HG02938 (cell line): ENCODE results near the gene MID1IP1.

Experiments
- ATAC-seq: cut with Tn5 transposase; IDR thresholded peaks from one replicate; pipeline ENCODE4 v1.9.1; 2021; ENCODE audit warnings: mild to moderate bottlenecking, moderate library complexity; ENCODE audit not compliant: unreplicated experiment

The MID1IP1 gene, protein sequence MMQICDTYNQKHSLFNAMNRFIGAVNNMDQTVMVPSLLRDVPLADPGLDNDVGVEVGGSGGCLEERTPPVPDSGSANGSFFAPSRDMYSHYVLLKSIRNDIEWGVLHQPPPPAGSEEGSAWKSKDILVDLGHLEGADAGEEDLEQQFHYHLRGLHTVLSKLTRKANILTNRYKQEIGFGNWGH

DNA sequence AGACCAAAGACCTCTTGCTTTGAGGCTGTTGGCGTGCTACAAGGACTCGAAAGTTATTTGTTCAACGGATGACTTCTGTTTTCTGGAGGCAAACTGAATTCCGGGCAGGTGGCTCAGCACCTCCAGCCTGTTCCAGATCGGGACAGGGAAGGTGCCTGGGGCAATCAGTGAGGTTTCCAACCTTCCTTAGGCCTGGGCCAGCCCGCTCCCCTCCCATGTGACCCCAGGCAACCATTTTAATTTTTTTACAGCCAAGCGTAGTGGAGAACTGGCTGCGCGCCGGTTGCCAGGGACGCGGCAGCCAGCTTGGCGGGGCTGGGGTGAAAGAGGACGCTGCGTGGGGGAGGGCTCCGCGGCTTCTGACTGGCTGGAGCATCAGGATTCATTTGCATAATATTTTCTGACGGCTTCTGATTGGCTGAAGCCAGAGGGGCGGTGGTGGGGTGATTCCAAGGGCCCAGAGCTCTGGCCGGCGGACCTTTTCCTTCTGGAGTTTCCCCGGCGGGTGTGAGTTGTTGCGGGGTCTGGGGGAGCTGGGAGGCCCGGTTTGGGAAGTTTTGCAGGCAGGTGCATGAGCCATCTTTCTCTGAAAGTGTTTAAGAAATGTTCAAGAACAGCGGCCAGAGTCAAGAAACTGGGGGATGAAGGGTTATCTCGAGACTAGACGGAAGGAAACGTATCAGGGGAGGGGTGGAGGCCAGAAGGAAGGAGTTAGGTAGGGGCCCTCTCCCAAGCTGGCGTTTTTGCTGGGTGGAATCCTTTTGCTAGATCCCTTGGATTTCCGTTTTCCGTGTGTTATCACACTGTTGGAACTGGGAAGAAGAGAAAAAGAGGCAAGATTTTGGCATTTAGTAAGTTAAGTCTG lies at the start of gene MID1IP1:
MID1IP1 (plus strand) TSS at position 479 of the 865 bp plus-strand sequence. CDS start 3,488 bp downstream, outside the sequence.
- ATAC-seq: peak; percentile 39

DNA sequence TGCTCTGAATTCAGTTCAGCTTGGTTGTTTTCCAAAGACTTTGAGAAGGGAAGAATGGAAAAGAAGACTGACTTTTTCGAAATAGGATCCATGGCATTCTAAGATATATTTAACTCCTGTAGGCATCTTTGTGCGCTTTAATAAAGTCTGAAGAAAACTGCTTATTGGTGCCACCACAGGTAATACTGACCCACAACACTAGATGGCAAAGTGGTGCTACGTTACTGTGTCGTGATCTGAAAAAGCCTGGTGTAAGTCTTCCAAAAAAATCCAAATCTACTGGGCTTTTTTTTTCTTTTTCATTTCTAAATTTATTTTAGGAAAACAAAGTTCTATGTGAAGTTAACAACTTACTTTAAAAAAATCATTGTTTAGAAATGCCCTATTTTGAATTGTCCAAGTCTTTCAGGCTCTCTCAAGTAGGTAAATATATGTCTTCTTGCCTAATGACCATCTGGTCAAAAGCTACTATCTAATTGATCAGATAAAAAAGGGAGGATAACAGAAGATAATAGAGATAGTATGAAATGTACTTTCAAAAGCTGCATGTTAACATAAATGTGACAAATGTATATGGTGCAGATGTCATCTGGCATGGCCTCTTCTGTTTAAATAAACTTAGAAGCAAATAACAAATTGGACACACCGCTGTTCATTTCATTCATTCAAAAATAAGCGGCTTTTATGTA lies 47.0 kb upstream of the MID1IP1 start:
- ATAC-seq: peak; percentile 47

DNA sequence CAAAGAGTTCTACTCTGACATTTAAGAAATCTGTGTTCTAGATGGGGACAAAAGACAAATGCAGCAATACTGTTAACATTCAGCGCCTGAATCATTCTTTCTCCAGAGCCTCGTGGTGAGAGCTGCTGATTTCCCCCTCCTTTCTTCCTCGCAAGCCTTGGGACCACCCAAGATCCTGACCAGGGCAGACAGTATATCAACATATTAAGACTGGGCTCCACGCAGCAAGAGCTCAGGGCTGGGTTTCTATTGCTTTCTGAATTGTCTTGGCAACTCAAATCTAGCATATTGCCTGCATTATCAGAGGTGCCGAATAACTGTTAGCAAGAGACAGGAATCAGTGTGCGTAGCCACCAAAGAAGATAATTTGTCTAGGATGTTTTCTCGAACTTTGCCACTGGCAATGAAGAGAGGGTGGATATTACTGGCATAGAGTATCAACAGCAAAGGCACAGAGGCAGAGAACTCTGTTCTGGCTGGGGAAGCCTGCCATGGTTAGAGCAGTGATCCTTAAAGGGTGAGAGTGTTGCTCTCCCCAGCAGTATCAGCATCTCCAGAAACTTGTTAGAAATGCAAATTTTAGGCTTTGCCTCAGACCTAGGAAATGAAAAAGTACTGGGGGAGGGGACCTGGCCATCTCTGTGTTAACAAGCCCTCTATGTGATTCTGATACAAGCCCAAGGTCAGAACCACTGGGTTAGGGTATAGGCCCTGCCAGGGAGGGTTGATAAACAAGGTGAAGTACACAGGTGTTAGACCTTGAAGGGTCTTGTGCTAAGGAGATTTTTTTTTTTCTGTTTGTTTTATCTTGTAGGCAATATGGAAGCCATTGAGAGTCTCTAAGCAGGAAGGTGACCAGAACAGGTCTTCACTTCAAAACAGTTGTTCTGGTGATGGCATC lies 46.2 kb upstream of the MID1IP1 start:
- ATAC-seq: no peak

DNA sequence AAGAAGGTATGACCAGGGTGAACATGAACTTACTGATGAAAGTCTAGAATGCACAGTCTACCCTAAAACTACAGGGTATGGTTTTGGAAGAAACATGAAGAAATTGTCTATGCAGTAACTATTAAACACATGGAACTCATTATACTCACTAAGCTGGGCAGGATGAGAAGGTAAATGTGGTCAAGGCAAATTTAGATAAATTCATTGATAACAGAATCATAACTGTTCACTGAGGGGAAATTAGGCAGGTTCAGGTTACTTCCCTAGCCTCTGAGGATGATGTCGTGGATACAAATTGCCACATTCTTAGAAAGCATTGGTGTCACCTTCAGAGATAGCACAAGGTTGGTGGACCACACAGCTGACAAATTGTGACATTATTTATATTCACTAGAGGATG lies 40.4 kb upstream of the MID1IP1 start:
- ATAC-seq: no peak

DNA sequence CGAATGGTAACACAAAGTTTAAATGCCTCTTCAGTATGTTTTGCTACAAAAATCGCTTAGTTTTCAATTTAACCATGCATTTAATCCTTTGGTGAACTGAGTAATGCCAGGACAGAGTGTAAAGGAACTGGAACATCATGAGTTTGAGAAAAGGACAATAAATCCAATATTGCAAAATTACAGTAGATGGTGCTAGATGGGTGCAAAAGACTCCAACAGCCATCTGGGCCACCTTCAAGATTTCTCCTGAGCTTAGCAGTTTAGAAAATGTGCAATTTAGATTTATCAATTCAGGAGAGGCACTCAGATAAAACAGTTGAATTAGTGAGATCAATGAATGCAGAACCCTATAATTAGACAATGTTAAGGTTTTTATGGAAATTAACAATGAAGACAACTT lies 33.2 kb upstream of the MID1IP1 start:
- ATAC-seq: no peak

DNA sequence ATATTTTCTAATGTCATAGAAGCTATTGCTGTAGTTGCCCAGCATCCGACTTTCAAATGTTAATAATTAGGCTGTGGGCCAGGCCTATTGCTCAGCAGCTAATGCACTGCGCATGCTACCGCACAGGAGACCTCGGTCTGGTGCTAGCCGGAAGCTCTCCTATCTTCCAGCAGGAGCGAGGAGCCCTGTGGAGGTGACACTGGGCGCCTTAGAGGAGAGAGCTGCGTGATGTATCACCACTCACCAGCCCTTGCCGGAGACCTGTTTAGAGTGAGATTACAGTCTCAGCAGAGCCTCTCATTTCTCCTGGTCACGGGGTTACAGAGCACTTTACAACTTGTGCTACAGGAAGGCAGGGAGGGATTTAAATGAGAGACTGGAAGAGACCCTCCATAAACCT lies 31.1 kb upstream of the MID1IP1 start:
- no peak for ATAC-seq

DNA sequence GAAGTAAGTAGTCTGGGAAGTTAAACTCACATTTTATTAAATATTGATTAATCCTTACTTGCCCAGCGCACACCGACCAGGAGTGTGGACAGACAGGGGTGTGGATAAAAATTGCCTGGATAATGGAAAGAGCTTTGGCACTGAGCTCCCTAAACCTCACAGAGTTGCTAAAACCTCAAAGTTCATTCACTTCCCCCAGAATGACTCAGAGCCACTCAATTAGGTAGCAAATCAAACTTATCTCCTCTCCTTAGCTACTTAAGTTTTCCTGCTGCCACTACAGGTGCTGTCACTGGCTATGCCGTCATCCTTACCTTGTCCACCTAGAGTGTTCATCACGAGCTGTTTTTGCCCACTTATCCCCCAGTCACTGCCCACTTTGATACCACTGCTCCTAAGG lies 27.0 kb upstream of the MID1IP1 start:
- no peak for ATAC-seq

DNA sequence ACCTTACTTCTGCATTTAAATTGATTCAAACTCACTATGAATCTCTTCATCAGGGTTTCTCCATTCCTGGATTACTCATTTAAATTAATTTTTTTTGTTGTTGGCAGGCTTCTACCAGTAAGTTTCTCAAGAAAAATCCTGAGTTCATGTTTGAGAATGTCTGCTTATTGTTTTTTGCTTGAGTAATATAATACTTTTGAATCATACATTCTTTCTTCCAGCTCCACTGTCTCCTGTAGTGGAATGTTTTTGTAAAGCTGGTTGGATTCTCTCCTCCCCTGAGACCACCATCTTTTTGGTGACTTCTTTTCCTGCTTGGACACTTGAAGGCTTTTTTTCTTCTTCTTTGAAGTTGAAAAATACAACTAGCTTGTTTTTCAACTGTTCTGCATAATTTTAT lies 4.3 kb upstream of the MID1IP1 start:
- ATAC-seq: no peak

DNA sequence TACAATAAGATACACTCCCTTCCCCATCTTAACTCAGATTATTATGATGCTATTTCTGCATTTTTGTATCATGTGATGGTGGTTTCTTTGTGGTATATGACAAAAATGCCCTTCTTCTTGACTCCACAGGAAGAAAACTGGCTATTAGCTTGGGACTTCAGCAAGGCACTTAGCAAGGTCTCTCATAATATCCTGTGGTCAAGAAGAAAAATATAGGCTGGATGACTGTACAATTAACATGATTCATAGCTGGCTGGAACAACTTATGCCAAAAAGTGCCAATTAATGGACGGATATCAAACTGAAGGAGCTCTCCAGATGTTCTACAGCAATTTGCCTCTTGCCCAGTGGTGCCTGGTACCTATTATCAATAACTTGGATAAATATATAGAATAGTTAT lies 2.3 kb upstream of the MID1IP1 start:
- no peak for ATAC-seq

DNA sequence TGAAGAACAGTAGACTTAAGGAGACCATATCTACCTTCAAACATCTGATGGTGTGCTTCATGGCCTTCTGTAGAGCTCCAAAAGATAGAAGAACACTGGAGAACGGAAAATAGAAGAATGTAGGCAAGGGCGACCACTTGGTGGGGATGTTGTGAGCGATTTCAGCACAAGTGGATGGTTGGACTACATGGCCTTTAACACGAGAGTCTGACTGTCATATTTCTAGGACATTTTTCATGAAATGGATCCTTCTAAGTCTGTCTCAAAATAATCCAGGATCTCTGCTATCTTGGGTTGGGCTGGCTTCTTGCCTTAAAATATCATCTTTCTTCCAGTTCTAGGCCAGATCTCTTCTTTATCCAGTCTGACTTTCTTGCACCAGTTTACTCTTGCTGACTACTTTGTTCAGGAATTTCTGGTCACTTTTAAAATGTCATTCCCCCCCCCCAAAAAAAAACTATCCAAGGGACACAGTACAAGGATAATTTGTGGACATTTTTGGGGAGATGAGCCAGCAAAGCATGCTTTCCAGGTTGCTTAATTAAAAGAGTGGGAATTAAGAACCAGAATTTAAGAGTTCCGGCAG lies 1.2 kb upstream of the MID1IP1 start:
- no peak for ATAC-seq

DNA sequence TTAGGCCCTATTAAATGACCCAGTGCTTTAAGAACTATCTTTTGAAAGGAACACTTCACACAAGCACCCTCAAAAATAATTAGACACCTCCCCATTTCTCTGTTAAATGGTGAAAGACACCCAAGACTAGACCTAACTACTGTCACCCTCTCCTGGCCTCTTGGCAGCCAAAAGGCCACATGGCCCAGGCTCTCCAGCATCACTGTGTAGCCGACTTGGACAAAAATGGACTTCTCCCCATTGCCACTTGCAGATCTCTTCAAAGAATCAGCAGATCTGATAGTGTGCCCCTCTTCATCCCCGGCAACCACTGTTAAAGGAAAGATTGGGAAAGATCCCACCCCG lies 2.0 kb downstream of the MID1IP1 start:
- ATAC-seq: no peak

DNA sequence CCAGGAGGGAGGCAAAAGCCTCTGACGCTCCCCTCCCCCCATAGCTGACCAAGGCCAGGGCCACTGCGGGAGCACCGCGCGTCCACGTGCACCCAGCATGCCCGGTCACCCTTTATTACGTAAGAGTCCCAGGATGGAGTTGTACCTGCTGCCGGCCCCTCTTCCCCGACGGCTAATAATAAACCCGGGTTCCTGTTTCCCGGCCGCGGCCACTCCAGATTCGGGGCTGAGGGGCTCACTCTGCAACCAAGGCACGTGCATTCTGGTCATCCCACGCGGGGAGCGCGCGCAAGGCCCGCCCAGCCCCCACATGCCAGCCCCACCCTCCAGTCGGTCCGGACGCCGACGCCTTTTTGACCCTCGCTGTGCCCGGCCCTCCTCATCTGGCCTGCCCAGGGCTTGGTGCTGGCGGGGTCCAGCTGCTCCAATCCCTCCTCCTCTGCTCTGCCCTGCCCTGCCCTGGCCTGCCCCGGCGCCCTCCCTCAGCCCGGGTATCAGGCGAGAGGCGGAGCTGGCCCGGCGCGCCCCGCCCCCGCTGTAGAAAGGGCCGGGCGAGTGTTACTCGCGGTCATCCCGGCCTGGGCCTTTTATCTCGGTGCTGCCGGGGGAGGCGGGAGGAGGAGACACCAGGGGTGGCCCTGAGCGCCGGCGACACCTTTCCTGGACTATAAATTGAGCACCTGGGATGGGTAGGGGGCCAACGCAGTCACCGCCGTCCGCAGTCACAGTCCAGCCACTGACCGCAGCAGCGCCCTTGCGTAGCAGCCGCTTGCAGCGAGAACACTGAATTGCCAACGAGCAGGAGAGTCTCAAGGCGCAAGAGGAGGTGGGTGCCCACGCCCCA lies 2.6 kb downstream of the MID1IP1 start:
- ATAC-seq: peak; percentile 44

DNA sequence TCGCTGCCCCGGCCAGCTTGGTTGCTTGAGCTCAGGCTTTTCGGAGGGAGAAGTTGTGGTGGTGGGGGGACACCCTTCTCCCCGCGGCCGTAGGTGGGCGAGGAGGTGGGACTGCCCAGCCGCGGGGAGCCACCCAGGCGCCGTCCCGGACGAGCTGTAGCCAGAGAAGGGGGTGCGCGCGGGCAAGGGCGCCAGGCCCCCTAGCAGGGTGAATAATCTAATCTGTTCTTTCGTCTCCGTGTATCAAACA lies 3.1 kb downstream of the MID1IP1 start:
- no peak for ATAC-seq

DNA sequence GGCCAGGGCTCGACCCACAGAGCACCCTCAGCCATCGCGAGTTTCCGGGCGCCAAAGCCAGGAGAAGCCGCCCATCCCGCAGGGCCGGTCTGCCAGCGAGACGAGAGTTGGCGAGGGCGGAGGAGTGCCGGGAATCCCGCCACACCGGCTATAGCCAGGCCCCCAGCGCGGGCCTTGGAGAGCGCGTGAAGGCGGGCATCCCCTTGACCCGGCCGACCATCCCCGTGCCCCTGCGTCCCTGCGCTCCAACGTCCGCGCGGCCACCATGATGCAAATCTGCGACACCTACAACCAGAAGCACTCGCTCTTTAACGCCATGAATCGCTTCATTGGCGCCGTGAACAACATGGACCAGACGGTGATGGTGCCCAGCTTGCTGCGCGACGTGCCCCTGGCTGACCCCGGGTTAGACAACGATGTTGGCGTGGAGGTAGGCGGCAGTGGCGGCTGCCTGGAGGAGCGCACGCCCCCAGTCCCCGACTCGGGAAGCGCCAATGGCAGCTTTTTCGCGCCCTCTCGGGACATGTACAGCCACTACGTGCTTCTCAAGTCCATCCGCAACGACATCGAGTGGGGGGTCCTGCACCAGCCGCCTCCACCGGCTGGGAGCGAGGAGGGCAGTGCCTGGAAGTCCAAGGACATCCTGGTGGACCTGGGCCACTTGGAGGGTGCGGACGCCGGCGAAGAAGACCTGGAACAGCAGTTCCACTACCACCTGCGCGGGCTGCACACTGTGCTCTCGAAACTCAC lies 3.6 kb downstream of the MID1IP1 start:
- no peak for ATAC-seq

DNA sequence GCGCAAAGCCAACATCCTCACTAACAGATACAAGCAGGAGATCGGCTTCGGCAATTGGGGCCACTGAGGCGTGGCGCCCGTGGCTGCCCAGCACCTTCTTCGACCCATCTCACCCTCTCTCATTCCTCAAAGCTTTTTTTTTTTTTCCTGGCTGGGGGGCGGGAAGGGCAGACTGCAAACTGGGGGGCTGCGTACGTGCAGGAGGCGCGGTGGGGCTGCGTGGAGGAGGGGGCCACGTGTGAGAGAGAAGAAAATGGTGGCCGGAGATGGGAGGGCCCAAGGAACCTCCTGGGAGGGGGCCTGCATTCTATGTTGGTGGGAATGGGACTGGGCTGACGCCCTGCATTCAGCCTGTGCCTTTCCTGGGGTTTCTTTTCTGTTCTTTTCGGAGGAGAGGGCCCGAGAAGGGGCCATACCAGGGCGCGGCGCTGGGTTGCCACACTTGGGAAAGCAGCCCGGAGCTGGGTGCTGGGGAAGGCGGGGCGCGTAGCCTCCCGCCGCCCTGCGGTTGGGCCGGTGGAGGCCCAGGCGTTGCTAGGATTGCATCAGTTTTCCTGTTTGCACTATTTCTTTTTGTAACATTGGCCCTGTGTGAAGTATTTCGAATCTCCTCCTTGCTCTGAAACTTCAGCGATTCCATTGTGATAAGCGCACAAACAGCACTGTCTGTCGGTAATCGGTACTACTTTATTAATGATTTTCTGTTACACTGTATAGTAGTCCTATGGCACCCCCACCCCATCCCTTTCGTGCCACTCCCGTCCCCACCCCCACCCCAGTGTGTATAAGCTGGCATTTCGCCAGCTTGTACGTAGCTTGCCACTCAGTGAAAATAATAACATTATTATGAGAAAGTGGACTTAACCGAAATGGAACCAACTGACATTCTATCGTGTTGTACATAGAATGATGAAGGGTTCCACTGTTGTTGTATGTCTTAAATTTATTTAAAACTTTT lies 4.5 kb downstream of the MID1IP1 start:
- ATAC-seq: no peak

DNA sequence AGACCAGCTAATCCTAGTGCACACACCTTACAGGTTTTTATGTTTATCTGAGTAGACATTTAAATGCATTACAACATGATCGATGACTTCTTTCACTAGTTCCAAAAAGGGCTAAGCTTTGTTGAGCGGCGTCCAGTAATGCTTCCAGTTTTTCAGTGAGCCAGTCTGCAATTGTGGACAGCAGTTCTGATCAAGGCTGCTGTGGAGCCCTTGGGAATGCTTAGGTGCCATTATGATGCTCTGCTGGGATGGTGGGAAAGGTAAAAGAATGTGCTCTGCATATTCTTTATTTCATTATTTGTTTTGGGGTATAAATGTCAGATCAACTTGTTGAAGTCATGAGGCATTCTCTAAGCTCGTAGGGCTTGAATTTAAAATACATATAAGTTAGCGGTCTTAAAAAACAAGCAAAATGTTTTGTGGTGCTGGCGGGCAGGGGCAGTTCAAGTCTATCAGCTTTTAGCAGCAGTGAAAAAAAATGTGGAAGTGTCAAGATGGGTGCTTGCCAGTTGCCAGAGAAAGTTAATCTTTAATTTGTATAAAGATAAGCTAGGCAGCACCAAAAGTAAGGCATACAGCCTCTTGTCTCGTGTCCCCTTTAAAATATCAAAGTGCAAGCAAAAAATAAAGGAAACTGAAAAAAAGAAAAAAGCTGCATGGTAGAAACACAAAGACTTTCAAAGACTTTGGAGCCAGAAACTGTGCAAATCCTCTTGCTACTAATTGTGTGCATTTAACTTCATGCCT lies 5.8 kb downstream of the MID1IP1 start:
- no peak for ATAC-seq

DNA sequence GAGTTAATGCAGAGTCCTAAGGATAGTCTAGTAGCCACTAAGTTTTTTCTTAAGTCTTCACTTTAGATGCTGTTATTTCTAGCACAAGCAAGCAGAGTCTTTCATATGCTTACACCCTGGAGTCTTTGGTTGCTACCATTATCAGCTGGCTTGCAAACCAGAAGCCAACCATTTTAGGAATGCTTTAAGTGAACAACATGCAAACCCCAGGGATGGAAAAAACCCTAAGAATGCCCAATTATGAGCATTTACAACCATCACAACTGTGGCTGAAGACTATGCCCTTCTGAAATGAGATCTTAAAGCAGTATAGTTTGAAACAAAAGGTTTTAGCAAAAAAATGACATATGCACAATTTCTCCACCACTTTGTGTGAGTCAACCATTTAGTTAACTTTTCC lies 6.6 kb downstream of the MID1IP1 start:
- ATAC-seq: no peak
